Astrocyte (in vitro differentiated cells and primary cell): ENCODE measurements around the gene TMED10. TPM values are rescaled to one million over a fixed set of nuclear protein-coding genes. Genes with fewer than 3 reads are reported as not detected.

Experiments
- DNase-seq: peaks from one replicate; pipeline ENCODE4 v3.0.0-alpha.2; 2010; ENCODE audit warnings: low read depth
- FAIRE-seq: peaks from 2 replicates; lab custom pipeline; 2011; peaks lifted over from hg19 to GRCh38; lab: Jason Lieb, UNC
- H2AFZ ChIP-seq: 2 replicates; pipeline ENCODE4 v1.6.0; 2012; ENCODE audit warnings: low read depth, low read length, inconsistent platforms
- H3K27ac ChIP-seq: 2 replicates; pipeline ENCODE4 v1.5.1; 2011; ENCODE audit warnings: low read depth, low read length, inconsistent platforms
- H3K27me3 ChIP-seq: 2 replicates; pipeline ENCODE4 v1.6.0; 2011; ENCODE audit warnings: low read length, inconsistent platforms; ENCODE audit not compliant: insufficient read depth
- H3K36me3 ChIP-seq: 2 replicates; pipeline ENCODE4 v1.5.1; 2011; ENCODE audit warnings: low read length, inconsistent platforms; ENCODE audit not compliant: insufficient read depth
- H3K4me1 ChIP-seq: 2 replicates; pipeline ENCODE4 v1.5.1; 2011; ENCODE audit warnings: low read length, inconsistent platforms; ENCODE audit not compliant: insufficient read depth
- H3K4me2 ChIP-seq: 2 replicates; pipeline ENCODE4 v1.6.0; 2012; ENCODE audit warnings: low read length, inconsistent platforms
- H3K4me3 ChIP-seq: 2 replicates; pipeline ENCODE4 v1.5.1; 2011; ENCODE audit warnings: low read depth, mild to moderate bottlenecking, low read length, inconsistent platforms; ENCODE audit not compliant: insufficient read depth
- H3K79me2 ChIP-seq: 2 replicates; pipeline ENCODE4 v1.6.0; 2012; ENCODE audit warnings: mild to moderate bottlenecking, low read length, inconsistent platforms; ENCODE audit not compliant: insufficient read depth
- H3K9ac ChIP-seq: 2 replicates; pipeline ENCODE4 v1.6.0; 2012; ENCODE audit warnings: mild to moderate bottlenecking, low read length, inconsistent platforms
- H3K9me3 ChIP-seq: 2 replicates; pipeline ENCODE4 v1.5.1; 2012; ENCODE audit warnings: low read depth, mild to moderate bottlenecking, low read length, inconsistent platforms; ENCODE audit not compliant: insufficient read depth
- H4K20me1 ChIP-seq: 2 replicates; pipeline ENCODE4 v1.6.0; 2012; ENCODE audit warnings: low read length, inconsistent platforms; ENCODE audit not compliant: insufficient read depth
- H3K27ac Mint-ChIP-seq: one replicate; pipeline ENCODE4 v1.8.0; 2021; ENCODE audit warnings: mild to moderate bottlenecking, mixed read lengths; ENCODE audit not compliant: unreplicated experiment
- H3K27me3 Mint-ChIP-seq: one replicate; pipeline ENCODE4 v1.8.0; 2021; ENCODE audit warnings: low read depth, mixed read lengths; ENCODE audit not compliant: unreplicated experiment
- H3K36me3 Mint-ChIP-seq: one replicate; pipeline ENCODE4 v1.8.0; 2021; ENCODE audit warnings: low read depth, mixed read lengths; ENCODE audit not compliant: unreplicated experiment
- H3K4me1 Mint-ChIP-seq: one replicate; pipeline ENCODE4 v1.8.0; 2021; ENCODE audit warnings: low read depth, mixed read lengths; ENCODE audit not compliant: unreplicated experiment
- H3K4me3 Mint-ChIP-seq: one replicate; pipeline ENCODE4 v1.8.0; 2021; ENCODE audit warnings: mild to moderate bottlenecking, moderate library complexity, mixed read lengths; ENCODE audit not compliant: unreplicated experiment
- H3K9me3 Mint-ChIP-seq: one replicate; pipeline ENCODE4 v1.8.0; 2021; ENCODE audit warnings: mild to moderate bottlenecking, mixed read lengths; ENCODE audit not compliant: unreplicated experiment
- CTCF ChIP-seq: IDR thresholded peaks from 2 replicates; pipeline ENCODE4 v1.5.1; 2011; ENCODE audit warnings: low read depth, mild to moderate bottlenecking, inconsistent platforms, low read length, moderate library complexity; ENCODE audit not compliant: insufficient read depth
- EZH2 ChIP-seq: IDR thresholded peaks from 2 replicates; pipeline ENCODE4 v1.6.1; 2012; ENCODE audit warnings: mild to moderate bottlenecking, low read length, inconsistent platforms; ENCODE audit not compliant: insufficient read depth
- total RNA-seq: library from RNA; stranded (reverse); gene quantifications from 2 replicates; pipeline ENCODE4 v1.2.1, GENCODE V29; 2021

TMED10 gene
- total RNA-seq, 1 donor from 2014 or later: 331 TPM

- H3K9ac ChIP-seq: no peak overlapping the region
- Mint-ChIP-seq H3K27ac (no peak overlapping the region), H3K4me1 (peaks cover 20% of the 10 kb centered on the region), H3K36me3 (peaks cover 4% of the 10 kb centered on the region), H3K9me3 (peaks cover 1% of the 10 kb centered on the region), H3K27me3 (no peaks in the 10 kb centered on the region), H3K4me3 (no peak overlapping the region)
- H3K79me2 ChIP-seq: peaks cover 97% of the 10 kb centered on the region
- DNase-seq: no peak
- H3K4me1 ChIP-seq: no peaks in the 10 kb centered on the region
- no peaks in the 10 kb centered on the region for H3K36me3 ChIP-seq
- H3K27me3 ChIP-seq: no peaks in the 10 kb centered on the region
- H2AFZ ChIP-seq: no peak overlapping the region
- FAIRE-seq: no peak
- TF ChIP-seq EZH2 (no peak), CTCF (no peak)
- H3K9me3 ChIP-seq: no peaks in the 10 kb centered on the region
- no peak overlapping the region for H3K27ac ChIP-seq
- H3K4me2 ChIP-seq: no peak overlapping the region
- H3K4me3 ChIP-seq: no peak overlapping the region
- peaks cover 94% of the 10 kb centered on the region for H4K20me1 ChIP-seq
Observed at GRCh38 chr14:75162631-75163030, 13.8 kb downstream of the TMED10 start.

- Histone ChIP-seq H3K36me3 (no peaks in the 10 kb centered on the region), H3K79me2 (peaks cover 90% of the 10 kb centered on the region), H2AFZ (no peak overlapping the region), H3K4me1 (peaks cover 5% of the 10 kb centered on the region), H3K9me3 (no peaks in the 10 kb centered on the region), H3K27me3 (no peaks in the 10 kb centered on the region), H4K20me1 (peaks cover 90% of the 10 kb centered on the region), H3K4me3 (no peak overlapping the region), H3K4me2 (no peak overlapping the region), H3K27ac (no peak overlapping the region), H3K9ac (no peak overlapping the region)
- DNase-seq: no peak
- TF ChIP-seq EZH2 (no peak), CTCF (no peak)
- FAIRE-seq: no peak
- Mint-ChIP-seq H3K36me3 (peaks cover 2% of the 10 kb centered on the region), H3K9me3 (peaks cover 1% of the 10 kb centered on the region), H3K27me3 (no peaks in the 10 kb centered on the region), H3K4me1 (peaks cover 14% of the 10 kb centered on the region), H3K27ac (no peak overlapping the region), H3K4me3 (no peak overlapping the region)
Observed at GRCh38 chr14:75158843-75159614, 17.4 kb downstream of the TMED10 start.

GRCh38 chr14:75156901-75157300, 19.5 kb downstream of the TMED10 start:
- peaks cover 2% of the 10 kb centered on the region for H3K36me3 Mint-ChIP-seq
- H3K4me2 ChIP-seq: peak overlapping the region; percentile 55
- peaks cover 1% of the 10 kb centered on the region for H3K9me3 Mint-ChIP-seq
- H3K27ac Mint-ChIP-seq: no peak overlapping the region
- H3K36me3 ChIP-seq: no peaks in the 10 kb centered on the region
- H3K27me3 Mint-ChIP-seq: no peaks in the 10 kb centered on the region
- H3K27me3 ChIP-seq: no peaks in the 10 kb centered on the region
- peaks cover 83% of the 10 kb centered on the region for H4K20me1 ChIP-seq
- no peak overlapping the region for H2AFZ ChIP-seq
- H3K27ac ChIP-seq: peak overlapping the region; percentile 12
- H3K79me2 ChIP-seq: peaks cover 86% of the 10 kb centered on the region
- peaks cover 14% of the 10 kb centered on the region for H3K4me1 Mint-ChIP-seq
- no peak overlapping the region for H3K4me3 ChIP-seq
- no peaks in the 10 kb centered on the region for H3K9me3 ChIP-seq
- peaks cover 5% of the 10 kb centered on the region for H3K4me1 ChIP-seq
- peak; percentile 41 for DNase-seq
- TF ChIP-seq CTCF: no peak
- no peak for TF ChIP-seq EZH2
- no peak overlapping the region for H3K4me3 Mint-ChIP-seq
- peak; percentile 50 for FAIRE-seq
- H3K9ac ChIP-seq: no peak overlapping the region
